ENCODE measurements around the gene ATP6V0A1. TPM values are rescaled to one million over a fixed set of nuclear protein-coding genes. Genes with fewer than 3 reads are reported as not detected.

ATP6V0A1 gene
- total RNA-seq, 1 donor from 2014 or later, result 103 TPM

- H3K9me3 Mint-ChIP-seq (ENCODE audit: unreplicated experiment), result no peaks in the 10 kb centered on the region
- H3K4me3 Mint-ChIP-seq (ENCODE audit: unreplicated experiment), result no peak overlapping the region
Measured at GRCh38 chr17:42509409-42509808, 50.7 kb downstream of the ATP6V0A1 start.

GRCh38 chr17:42509841-42510240, 51.2 kb downstream of the ATP6V0A1 start:
- H3K4me3 Mint-ChIP-seq (ENCODE audit: unreplicated experiment), result no peak overlapping the region
- no peaks in the 10 kb centered on the region for H3K9me3 Mint-ChIP-seq (ENCODE audit: unreplicated experiment)

More at GRCh38 chr17:42509409-42509808, 50.7 kb downstream of the ATP6V0A1 start:
- H3K27me3 Mint-ChIP-seq (ENCODE audit: unreplicated experiment), result peaks cover 4% of the 10 kb centered on the region
- H3K4me1 Mint-ChIP-seq (ENCODE audit: unreplicated experiment), result peaks cover 13% of the 10 kb centered on the region
- no peak for DNase-seq (ENCODE audit: low spot score)
- H3K27ac Mint-ChIP-seq (ENCODE audit: unreplicated experiment), result peak overlapping the region; percentile 14
- peaks cover 66% of the 10 kb centered on the region for H3K36me3 Mint-ChIP-seq (ENCODE audit: low read depth, unreplicated experiment)
- TF ChIP-seq, protein P1, sequence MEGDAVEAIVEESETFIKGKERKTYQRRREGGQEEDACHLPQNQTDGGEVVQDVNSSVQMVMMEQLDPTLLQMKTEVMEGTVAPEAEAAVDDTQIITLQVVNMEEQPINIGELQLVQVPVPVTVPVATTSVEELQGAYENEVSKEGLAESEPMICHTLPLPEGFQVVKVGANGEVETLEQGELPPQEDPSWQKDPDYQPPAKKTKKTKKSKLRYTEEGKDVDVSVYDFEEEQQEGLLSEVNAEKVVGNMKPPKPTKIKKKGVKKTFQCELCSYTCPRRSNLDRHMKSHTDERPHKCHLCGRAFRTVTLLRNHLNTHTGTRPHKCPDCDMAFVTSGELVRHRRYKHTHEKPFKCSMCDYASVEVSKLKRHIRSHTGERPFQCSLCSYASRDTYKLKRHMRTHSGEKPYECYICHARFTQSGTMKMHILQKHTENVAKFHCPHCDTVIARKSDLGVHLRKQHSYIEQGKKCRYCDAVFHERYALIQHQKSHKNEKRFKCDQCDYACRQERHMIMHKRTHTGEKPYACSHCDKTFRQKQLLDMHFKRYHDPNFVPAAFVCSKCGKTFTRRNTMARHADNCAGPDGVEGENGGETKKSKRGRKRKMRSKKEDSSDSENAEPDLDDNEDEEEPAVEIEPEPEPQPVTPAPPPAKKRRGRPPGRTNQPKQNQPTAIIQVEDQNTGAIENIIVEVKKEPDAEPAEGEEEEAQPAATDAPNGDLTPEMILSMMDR (IDR thresholded peaks at IDR 0.05; ENCODE audit: unreplicated experiment), result no peak

DNA sequence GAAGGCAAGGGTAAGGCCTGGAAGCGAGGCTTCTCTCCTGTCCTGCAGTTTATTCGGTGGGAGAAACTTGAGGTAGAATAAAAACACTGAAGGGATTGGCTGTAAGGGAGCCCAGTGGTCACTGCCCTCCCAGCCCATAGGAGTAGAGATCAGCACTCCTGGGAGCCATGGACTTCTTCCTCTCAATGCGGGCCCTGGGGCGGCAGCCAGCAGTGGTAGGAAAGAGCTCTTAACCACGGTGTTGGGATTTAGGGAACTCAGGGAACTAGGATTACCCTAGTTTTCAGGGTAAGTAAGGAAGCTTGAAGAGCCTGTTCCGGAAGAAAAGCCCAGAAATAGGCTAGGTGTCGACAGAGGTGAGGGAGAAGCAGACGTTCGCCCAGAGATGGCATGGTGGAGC, 53.6 kb downstream of the ATP6V0A1 start:
- no peak for DNase-seq (ENCODE audit: low spot score)
- peaks cover 4% of the 10 kb centered on the region for H3K27me3 Mint-ChIP-seq (ENCODE audit: unreplicated experiment)
- H3K4me1 Mint-ChIP-seq (ENCODE audit: unreplicated experiment), result peaks cover 28% of the 10 kb centered on the region
- TF ChIP-seq, protein P1 (IDR thresholded peaks at IDR 0.05; ENCODE audit: unreplicated experiment), result no peak
- H3K9me3 Mint-ChIP-seq (ENCODE audit: unreplicated experiment), result no peaks in the 10 kb centered on the region
- no peak overlapping the region for H3K4me3 Mint-ChIP-seq (ENCODE audit: unreplicated experiment)
- peaks cover 62% of the 10 kb centered on the region for H3K36me3 Mint-ChIP-seq (ENCODE audit: low read depth, unreplicated experiment)
- peak overlapping the region; percentile 61 for H3K27ac Mint-ChIP-seq (ENCODE audit: unreplicated experiment)

More at GRCh38 chr17:42509841-42510240, 51.2 kb downstream of the ATP6V0A1 start:
- no peak for DNase-seq (ENCODE audit: low spot score)
- Mint-ChIP-seq H3K36me3 (ENCODE audit: low read depth, unreplicated experiment) (peaks cover 66% of the 10 kb centered on the region), H3K4me1 (ENCODE audit: unreplicated experiment) (peaks cover 15% of the 10 kb centered on the region), H3K27me3 (ENCODE audit: unreplicated experiment) (peaks cover 4% of the 10 kb centered on the region), H3K27ac (ENCODE audit: unreplicated experiment) (peak overlapping the region; percentile 14)
- TF ChIP-seq, protein P1 (IDR thresholded peaks at IDR 0.05; ENCODE audit: unreplicated experiment), result no peak

- DNase-seq (ENCODE audit: low spot score), result no peak
- H3K27ac Mint-ChIP-seq (ENCODE audit: unreplicated experiment), result no peak overlapping the region
Measured at GRCh38 chr17:42512733-42513251, 54.1 kb downstream of the ATP6V0A1 start.

GRCh38 chr17:42513686-42514085, 55.0 kb downstream of the ATP6V0A1 start:
- peaks cover 36% of the 10 kb centered on the region for H3K4me1 Mint-ChIP-seq (ENCODE audit: unreplicated experiment)
- H3K4me3 Mint-ChIP-seq (ENCODE audit: unreplicated experiment), result no peak overlapping the region
- peaks cover 52% of the 10 kb centered on the region for H3K36me3 Mint-ChIP-seq (ENCODE audit: low read depth, unreplicated experiment)
- DNase-seq (ENCODE audit: low spot score), result no peak
- peaks cover 10% of the 10 kb centered on the region for H3K27me3 Mint-ChIP-seq (ENCODE audit: unreplicated experiment)
- H3K27ac Mint-ChIP-seq (ENCODE audit: unreplicated experiment), result no peak overlapping the region
- H3K9me3 Mint-ChIP-seq (ENCODE audit: unreplicated experiment), result no peaks in the 10 kb centered on the region
- TF ChIP-seq, protein P1 (IDR thresholded peaks at IDR 0.05; ENCODE audit: unreplicated experiment), result no peak

More at GRCh38 chr17:42512733-42513251, 54.1 kb downstream of the ATP6V0A1 start:
- peaks cover 34% of the 10 kb centered on the region for H3K4me1 Mint-ChIP-seq (ENCODE audit: unreplicated experiment)
- H3K9me3 Mint-ChIP-seq (ENCODE audit: unreplicated experiment), result no peaks in the 10 kb centered on the region
- H3K4me3 Mint-ChIP-seq (ENCODE audit: unreplicated experiment), result no peak overlapping the region
- peaks cover 59% of the 10 kb centered on the region for H3K36me3 Mint-ChIP-seq (ENCODE audit: low read depth, unreplicated experiment)
- TF ChIP-seq, protein P1 (IDR thresholded peaks at IDR 0.05; ENCODE audit: unreplicated experiment), result no peak
- H3K27me3 Mint-ChIP-seq (ENCODE audit: unreplicated experiment), result peaks cover 6% of the 10 kb centered on the region
